Upper lobe of right lung (tissue), 1 donor: ENCODE results near the gene IFITM2. TPM values are rescaled to one million over a fixed set of nuclear protein-coding genes. Genes with fewer than 3 reads are reported as not detected.
"Not testable (repeated sequence)": the region's sequence is repeated elsewhere in the genome, so short reads cannot be mapped to it uniquely, and the experiment has no call there.

Source experiments
- ATAC-seq: fragments of 200-7000 bp; cut with Tn5 transposase; one replicate; pipeline ENCODE4 v1.9.1; 2020; ENCODE audit warnings: mild to moderate bottlenecking, moderate library complexity
- DNase-seq: peaks from one replicate; pipeline ENCODE4 v3.0.0-alpha.2; 2020
- H3K27ac ChIP-seq: fragments of 200-600 bp; one replicate; pipeline ENCODE4 v1.8.0; 2022
- H3K27me3 ChIP-seq: fragments of 200-600 bp; one replicate; pipeline ENCODE4 v1.8.0; 2022; ENCODE audit warnings: mild to moderate bottlenecking
- H3K36me3 ChIP-seq: fragments of 200-600 bp; one replicate; pipeline ENCODE4 v1.8.0; 2022
- H3K4me1 ChIP-seq: fragments of 200-600 bp; one replicate; pipeline ENCODE4 v1.8.0; 2022
- H3K4me3 ChIP-seq: fragments of 200-600 bp; one replicate; pipeline ENCODE4 v1.8.0; 2022; ENCODE audit warnings: mild to moderate bottlenecking
- H3K9me3 ChIP-seq: fragments of 200-600 bp; one replicate; pipeline ENCODE4 v1.8.0; 2022
- intact Hi-C: fragments of 100-400 bp; cut with DNase I; formaldehyde crosslinking; loops from one replicate; pipeline ENCODE4 v1.11.0; 2022
- total RNA-seq: library from RNA; stranded (reverse); fragmentation: NEBNext Ultra II Directional; extraction: Animal tissue kit (Norgen Biotek cat#: 25700); gene quantifications from one replicate; pipeline ENCODE4 v1.2.1, GENCODE V29; 2021
- TF ChIP-seq, protein P1 (sequence below): fragments of 200-600 bp; IDR thresholded peaks from one replicate; pipeline ENCODE4 v1.8.0; 2022; ENCODE audit warnings: antibody characterized with exemption
- donor health status: DM: no; HTN: yes; CAD: no; lungs with severe emphysema.

IFITM2 gene
- total RNA-seq, 1 donor from 2014 or later: 521 TPM

- no peaks in the 10 kb centered on the region for H3K27me3 ChIP-seq
- DNase-seq: peak; percentile 71
- TF ChIP-seq, protein P1, sequence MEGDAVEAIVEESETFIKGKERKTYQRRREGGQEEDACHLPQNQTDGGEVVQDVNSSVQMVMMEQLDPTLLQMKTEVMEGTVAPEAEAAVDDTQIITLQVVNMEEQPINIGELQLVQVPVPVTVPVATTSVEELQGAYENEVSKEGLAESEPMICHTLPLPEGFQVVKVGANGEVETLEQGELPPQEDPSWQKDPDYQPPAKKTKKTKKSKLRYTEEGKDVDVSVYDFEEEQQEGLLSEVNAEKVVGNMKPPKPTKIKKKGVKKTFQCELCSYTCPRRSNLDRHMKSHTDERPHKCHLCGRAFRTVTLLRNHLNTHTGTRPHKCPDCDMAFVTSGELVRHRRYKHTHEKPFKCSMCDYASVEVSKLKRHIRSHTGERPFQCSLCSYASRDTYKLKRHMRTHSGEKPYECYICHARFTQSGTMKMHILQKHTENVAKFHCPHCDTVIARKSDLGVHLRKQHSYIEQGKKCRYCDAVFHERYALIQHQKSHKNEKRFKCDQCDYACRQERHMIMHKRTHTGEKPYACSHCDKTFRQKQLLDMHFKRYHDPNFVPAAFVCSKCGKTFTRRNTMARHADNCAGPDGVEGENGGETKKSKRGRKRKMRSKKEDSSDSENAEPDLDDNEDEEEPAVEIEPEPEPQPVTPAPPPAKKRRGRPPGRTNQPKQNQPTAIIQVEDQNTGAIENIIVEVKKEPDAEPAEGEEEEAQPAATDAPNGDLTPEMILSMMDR: peak; percentile 70
- intact Hi-C loops: no loop called here
- peaks cover 25% of the 10 kb centered on the region for H3K4me1 ChIP-seq
- H3K4me3 ChIP-seq: no peak overlapping the region
- ATAC-seq: peak; percentile 27
- peak overlapping the region; percentile 89 for H3K27ac ChIP-seq
- no peaks in the 10 kb centered on the region for H3K9me3 ChIP-seq
- no peaks in the 10 kb centered on the region for H3K36me3 ChIP-seq
Observed at GRCh38 chr11:304915-305843, 2.4 kb upstream of the IFITM2 start.

DNA sequence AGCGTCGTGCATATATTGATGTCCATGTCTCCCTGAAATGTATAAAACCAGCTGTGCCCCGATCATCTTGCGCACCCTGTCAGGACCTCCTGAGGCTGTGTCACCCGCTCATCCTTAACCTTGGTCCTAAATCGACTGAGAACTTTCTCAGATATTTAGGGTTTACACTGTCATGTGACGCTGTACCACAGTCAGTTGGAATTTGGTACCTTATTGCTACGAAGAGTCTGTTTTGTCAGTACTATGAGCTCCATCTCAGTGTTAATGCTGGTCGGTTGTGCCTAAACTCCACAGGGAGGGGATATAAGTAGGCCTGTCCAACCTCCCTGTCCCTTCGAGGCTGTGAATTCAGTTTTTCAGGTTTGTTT lies 1.8 kb upstream of the IFITM2 start:
- no peak for ATAC-seq
- peaks cover 25% of the 10 kb centered on the region for H3K4me1 ChIP-seq
- no peaks in the 10 kb centered on the region for H3K9me3 ChIP-seq
- peak overlapping the region; percentile 89 for H3K27ac ChIP-seq
- TF ChIP-seq, protein P1: no peak
- H3K36me3 ChIP-seq: no peaks in the 10 kb centered on the region
- intact Hi-C loops: no loop called here
- no peaks in the 10 kb centered on the region for H3K27me3 ChIP-seq
- DNase-seq: no peak
- H3K4me3 ChIP-seq: no peak overlapping the region

DNA sequence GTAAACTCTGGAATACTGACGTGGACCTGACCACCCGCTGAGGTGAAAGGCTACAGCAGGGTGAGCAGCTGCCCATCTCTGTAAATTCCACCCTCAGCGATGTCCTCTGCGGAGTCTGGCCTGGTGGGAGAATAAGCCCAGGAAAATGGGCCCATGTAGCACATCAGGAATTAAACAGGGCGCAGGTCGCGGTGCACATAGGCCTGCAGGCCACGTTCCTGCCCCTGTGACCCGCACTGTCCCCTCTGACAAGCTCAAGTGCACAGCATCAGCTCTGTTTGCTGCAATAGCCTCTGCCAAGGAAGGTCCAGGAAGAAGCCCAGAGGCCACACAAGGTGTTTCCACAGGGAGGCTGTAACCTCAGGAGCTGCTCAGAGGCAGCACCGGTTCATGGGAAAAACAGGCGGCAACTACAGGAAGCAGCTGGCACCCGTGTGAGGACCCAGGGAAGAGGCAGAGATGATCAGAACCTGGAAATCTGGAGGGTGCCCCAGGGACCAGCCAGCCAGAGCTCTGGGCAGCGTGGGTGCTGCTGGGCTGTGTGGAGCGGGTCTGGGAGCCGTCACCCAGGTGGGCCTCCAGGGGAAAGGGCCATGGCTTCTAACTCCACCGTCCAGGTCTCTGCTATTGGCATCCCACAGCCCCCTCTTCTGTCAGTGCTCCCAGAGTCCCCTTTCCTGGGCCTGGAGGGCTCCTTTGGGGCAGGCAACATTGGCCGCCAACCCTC lies 808 bp upstream of the IFITM2 start:
- no peaks in the 10 kb centered on the region for H3K27me3 ChIP-seq
- ATAC-seq (no peak), DNase-seq (no peak)
- TF ChIP-seq, protein P1: no peak
- no peaks in the 10 kb centered on the region for H3K9me3 ChIP-seq
- H3K4me1 ChIP-seq: peaks cover 27% of the 10 kb centered on the region
- H3K27ac ChIP-seq: peak overlapping the region; percentile 89
- intact Hi-C loops: no loop called here
- no peak overlapping the region for H3K4me3 ChIP-seq
- H3K36me3 ChIP-seq: no peaks in the 10 kb centered on the region

DNA sequence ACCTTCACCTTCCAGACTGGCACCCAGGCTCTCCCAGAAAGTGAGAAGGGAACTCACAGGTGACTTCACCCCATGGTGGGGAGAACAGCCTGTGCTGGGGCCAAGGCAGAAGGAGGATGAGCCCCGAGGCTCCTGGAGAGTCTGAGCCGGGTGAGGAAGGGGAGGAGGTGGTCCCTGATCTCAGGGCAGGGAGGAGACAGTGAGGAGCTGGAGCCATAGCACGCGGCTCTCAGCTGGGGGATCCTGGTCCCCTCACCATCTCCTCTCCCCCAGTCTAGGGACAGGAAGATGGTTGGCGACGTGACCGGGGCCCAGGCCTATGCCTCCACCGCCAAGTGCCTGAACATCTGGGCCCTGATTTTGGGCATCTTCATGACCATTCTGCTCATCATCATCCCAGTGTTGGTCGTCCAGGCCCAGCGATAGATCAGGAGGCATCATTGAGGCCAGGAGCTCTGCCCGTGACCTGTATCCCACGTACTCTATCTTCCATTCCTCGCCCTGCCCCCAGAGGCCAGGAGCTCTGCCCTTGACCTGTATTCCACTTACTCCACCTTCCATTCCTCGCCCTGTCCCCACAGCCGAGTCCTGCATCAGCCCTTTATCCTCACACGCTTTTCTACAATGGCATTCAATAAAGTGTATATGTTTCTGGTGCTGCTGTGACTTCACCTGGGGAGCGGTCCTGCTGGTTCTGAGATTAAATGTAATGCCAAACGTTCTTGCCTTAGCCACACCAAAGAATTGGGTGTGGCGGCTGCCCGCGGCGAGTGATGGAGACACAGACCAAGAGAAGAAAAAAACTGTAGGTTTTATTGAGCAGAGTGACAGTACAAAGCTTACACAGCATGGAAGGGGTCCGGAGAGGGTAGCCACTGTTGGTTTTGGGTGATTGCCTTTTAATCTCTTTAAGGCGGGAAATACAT lies 1.4 kb downstream of the IFITM2 start:
- intact Hi-C loops, H3K9me3 ChIP-seq, ATAC-seq, DNase-seq, H3K27me3 ChIP-seq, H3K36me3 ChIP-seq: not testable (repeated sequence)
- Histone ChIP-seq H3K4me3 (peak overlapping the region; percentile 59), H3K27ac (peak overlapping the region; percentile 89), H3K4me1 (peaks cover 42% of the 10 kb centered on the region)

- intact Hi-C loops, H3K9me3 ChIP-seq, DNase-seq, H3K27me3 ChIP-seq, H3K36me3 ChIP-seq: not testable (repeated sequence)
- H3K4me3 ChIP-seq: peak overlapping the region; percentile 59
- H3K27ac ChIP-seq: peak overlapping the region; percentile 89
- peaks cover 39% of the 10 kb centered on the region for H3K4me1 ChIP-seq
- peak; percentile 9 for ATAC-seq
Observed at GRCh38 chr11:309979-310572, 2.5 kb downstream of the IFITM2 start.

DNA sequence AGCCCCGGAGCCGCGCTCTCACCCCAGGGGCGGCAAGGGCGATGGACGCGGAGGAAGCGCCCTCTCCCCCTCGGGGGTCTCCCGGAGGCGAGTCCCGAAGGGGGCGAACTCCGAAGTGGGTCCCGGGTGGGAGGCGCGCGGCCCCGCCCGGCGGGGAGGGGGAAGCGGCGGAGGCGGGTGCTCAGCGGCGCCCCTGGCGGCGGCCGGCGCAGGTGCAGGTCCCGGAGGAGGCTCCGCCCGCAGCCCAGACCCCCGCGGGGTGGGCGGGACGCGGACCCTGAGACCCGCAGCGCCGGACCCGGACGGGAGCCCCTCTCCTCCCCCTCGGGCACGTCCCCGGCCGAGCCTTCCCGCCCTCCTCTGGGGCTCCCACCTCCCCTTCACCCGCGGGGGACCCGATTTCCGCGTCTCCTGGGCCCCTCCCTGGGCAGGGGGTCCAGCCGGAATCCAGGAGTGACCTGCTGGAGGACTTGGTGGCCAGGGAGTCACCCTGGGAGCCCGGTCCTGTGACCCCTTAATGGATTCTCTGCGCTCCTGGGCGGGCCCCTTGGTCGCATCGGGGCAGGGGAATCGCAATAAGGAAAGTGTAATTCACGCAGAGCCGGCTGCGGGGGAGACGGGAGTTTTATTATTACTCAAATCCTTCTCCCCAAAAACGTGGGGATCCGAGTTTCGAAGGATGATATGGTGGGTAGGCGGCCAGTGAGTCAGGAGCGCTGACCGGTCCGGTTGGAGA lies 3.6 kb downstream of the IFITM2 start:
- H3K4me3 ChIP-seq: peak overlapping the region; percentile 43
- DNase-seq, intact Hi-C loops, H3K9me3 ChIP-seq, H3K27me3 ChIP-seq, H3K36me3 ChIP-seq: not testable (repeated sequence)
- peak; percentile 79 for ATAC-seq
- H3K27ac ChIP-seq: peak overlapping the region; percentile 59
- peaks cover 37% of the 10 kb centered on the region for H3K4me1 ChIP-seq
